Gastrocnemius medialis (tissue), 4 donors: ENCODE data around the gene GRID1.

Experiments used
- CTCF ChIP-seq, 5 experiments: fragments of 450-650 bp in 3 of 5; fragments of 200-600 bp in 2 of 5; sonication (generic) in 2 of 5; IDR thresholded peaks in 4 of 5; conservative IDR thresholded peaks in 1 of 5; 1 replicate in 4 of 5; 2 replicates in 1 of 5; pipeline ENCODE4 v1.5.1; 2016 to 2019; ENCODE audit warnings: antibody characterized with exemption in 5 of 5, mild to moderate bottlenecking in 3 of 5, moderate library complexity in 3 of 5
- POLR2A ChIP-seq, 2 donors: fragments of 450-650 bp; IDR thresholded peaks; one replicate each; pipeline ENCODE4 v1.6.1; 2017; ENCODE audit warnings: antibody characterized with exemption in 2 of 2, mild to moderate bottlenecking in 2 of 2, moderate library complexity in 2 of 2

GRCh38 chr10:85657476-85658113, 709.0 kb downstream of the GRID1 start:
- no peak for TF ChIP-seq CTCF (IDR thresholded peaks at IDR 0.05 in 4 of 5, conservative IDR thresholded peaks at IDR 0.05 in 1 of 5)
- TF ChIP-seq POLR2A (IDR thresholded peaks at IDR 0.05): no peak
